ENCODE measurements around the gene DDX10.

The DDX10 gene

GRCh38 chr11:108975026-108975425, 310.2 kb downstream of the DDX10 start:
- ATAC-seq (ENCODE audit: insufficient read depth, low read depth): no peak
- H3K9me3 ChIP-seq (ENCODE audit: insufficient read depth, low read length, severe bottlenecking): no peaks in the 10 kb centered on the region
- TF ChIP-seq, protein P1, sequence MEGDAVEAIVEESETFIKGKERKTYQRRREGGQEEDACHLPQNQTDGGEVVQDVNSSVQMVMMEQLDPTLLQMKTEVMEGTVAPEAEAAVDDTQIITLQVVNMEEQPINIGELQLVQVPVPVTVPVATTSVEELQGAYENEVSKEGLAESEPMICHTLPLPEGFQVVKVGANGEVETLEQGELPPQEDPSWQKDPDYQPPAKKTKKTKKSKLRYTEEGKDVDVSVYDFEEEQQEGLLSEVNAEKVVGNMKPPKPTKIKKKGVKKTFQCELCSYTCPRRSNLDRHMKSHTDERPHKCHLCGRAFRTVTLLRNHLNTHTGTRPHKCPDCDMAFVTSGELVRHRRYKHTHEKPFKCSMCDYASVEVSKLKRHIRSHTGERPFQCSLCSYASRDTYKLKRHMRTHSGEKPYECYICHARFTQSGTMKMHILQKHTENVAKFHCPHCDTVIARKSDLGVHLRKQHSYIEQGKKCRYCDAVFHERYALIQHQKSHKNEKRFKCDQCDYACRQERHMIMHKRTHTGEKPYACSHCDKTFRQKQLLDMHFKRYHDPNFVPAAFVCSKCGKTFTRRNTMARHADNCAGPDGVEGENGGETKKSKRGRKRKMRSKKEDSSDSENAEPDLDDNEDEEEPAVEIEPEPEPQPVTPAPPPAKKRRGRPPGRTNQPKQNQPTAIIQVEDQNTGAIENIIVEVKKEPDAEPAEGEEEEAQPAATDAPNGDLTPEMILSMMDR (IDR thresholded peaks at IDR 0.05; ENCODE audit: borderline replicate concordance, extremely low read depth, low read length, poor library complexity, severe bottlenecking): no peak

GRCh38 chr11:108975641-108976071, 310.8 kb downstream of the DDX10 start:
- Histone ChIP-seq H3K79me2 (ENCODE audit: insufficient read depth, low read length) (no peaks in the 10 kb centered on the region), H3K27me3 (ENCODE audit: insufficient read depth, low read length, poor library complexity) (no peaks in the 10 kb centered on the region), H2AFZ (ENCODE audit: low read depth, low read length) (no peak overlapping the region), H3K9ac (ENCODE audit: low read depth, low read length) (no peak overlapping the region), H4K20me1 (ENCODE audit: insufficient read depth, low read length) (no peaks in the 10 kb centered on the region), H3K4me1 (ENCODE audit: insufficient read depth, low read length) (no peaks in the 10 kb centered on the region), H3K4me3 (ENCODE audit: low read depth in 1 of 2, low read length in 2 of 2) (no peak overlapping the region), H3K4me2 (ENCODE audit: insufficient read depth, low read length) (no peak overlapping the region), H3K36me3 (ENCODE audit: insufficient read depth, low read length) (no peaks in the 10 kb centered on the region), H3K27ac (ENCODE audit: low read length) (no peak overlapping the region), H3K9me3 (ENCODE audit: insufficient read depth, low read length, severe bottlenecking) (no peaks in the 10 kb centered on the region)
- TF ChIP-seq, protein P1 (IDR thresholded peaks at IDR 0.05; ENCODE audit: borderline replicate concordance, extremely low read depth, low read length, poor library complexity, severe bottlenecking): no peak
- no peak for TF ChIP-seq EZH2 (IDR thresholded peaks at IDR 0.05; ENCODE audit: borderline replicate concordance, low read depth, low read length, severe bottlenecking)
- DNase-seq: no peak
- ATAC-seq (ENCODE audit: insufficient read depth, low read depth): no peak

More at GRCh38 chr11:108975026-108975425, 310.2 kb downstream of the DDX10 start:
- Histone ChIP-seq H3K36me3 (ENCODE audit: insufficient read depth, low read length) (no peaks in the 10 kb centered on the region), H3K27me3 (ENCODE audit: insufficient read depth, low read length, poor library complexity) (no peaks in the 10 kb centered on the region), H3K4me3 (ENCODE audit: low read depth in 1 of 2, low read length in 2 of 2) (no peak overlapping the region), H2AFZ (ENCODE audit: low read depth, low read length) (no peak overlapping the region), H3K4me2 (ENCODE audit: insufficient read depth, low read length) (no peak overlapping the region), H3K4me1 (ENCODE audit: insufficient read depth, low read length) (no peaks in the 10 kb centered on the region), H4K20me1 (ENCODE audit: insufficient read depth, low read length) (no peaks in the 10 kb centered on the region), H3K79me2 (ENCODE audit: insufficient read depth, low read length) (no peaks in the 10 kb centered on the region), H3K9ac (ENCODE audit: low read depth, low read length) (no peak overlapping the region), H3K27ac (ENCODE audit: low read length) (no peak overlapping the region)
- DNase-seq: no peak

DNA sequence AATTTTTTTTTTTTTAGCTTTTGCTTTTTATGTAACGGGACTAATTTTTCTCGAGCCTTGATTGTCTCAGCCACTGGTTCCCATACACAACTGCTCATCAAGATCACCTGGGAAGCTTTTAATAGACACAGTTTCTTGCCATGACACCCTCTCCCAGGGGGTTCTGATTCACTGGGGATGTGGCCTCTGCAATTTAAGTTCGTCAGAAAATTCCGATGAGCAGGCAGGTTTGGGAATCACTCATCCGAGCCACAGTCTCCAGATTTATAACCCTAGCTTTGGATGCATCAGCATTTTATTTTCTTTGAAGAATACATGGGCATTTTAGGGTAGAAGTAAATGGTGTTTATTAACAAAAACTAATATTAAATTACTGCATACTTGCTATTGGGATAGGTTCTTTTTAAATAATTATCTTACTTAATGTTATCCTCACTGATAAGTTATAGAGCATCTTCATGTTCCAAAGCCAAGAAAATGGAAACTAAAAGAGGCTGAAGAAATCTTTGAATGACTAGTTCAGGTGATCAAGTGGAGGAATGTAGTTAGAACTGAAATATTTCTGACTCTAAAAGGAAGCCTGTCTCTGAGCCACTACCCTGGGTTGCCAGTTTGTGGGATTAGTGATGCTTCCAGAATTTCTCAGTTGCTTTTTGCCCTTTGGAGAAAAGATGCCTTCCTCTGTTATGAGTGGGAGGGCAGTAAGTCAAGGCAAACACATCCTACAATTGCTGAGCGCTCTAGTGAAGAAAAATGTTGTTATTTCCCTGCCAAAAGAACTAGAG, 319.0 kb downstream of the DDX10 start:
- H3K36me3 ChIP-seq (ENCODE audit: insufficient read depth, low read length): no peaks in the 10 kb centered on the region

More for the DNA sequence above, 319.0 kb downstream of the DDX10 start:
- H3K4me3 ChIP-seq (ENCODE audit: low read depth in 1 of 2, low read length in 2 of 2): no peak overlapping the region
- ATAC-seq (ENCODE audit: insufficient read depth, low read depth) (no peak), DNase-seq (no peak)
- H2AFZ ChIP-seq (ENCODE audit: low read depth, low read length): no peak overlapping the region
- H3K9me3 ChIP-seq (ENCODE audit: insufficient read depth, low read length, severe bottlenecking): no peaks in the 10 kb centered on the region
- H3K27ac ChIP-seq (ENCODE audit: low read length): no peak overlapping the region
- TF ChIP-seq EZH2 (IDR thresholded peaks at IDR 0.05; ENCODE audit: borderline replicate concordance, low read depth, low read length, severe bottlenecking): no peak
- TF ChIP-seq, protein P1 (IDR thresholded peaks at IDR 0.05; ENCODE audit: borderline replicate concordance, extremely low read depth, low read length, poor library complexity, severe bottlenecking): no peak
- H3K27me3 ChIP-seq (ENCODE audit: insufficient read depth, low read length, poor library complexity): peaks cover 3% of the 10 kb centered on the region
- no peaks in the 10 kb centered on the region for H3K79me2 ChIP-seq (ENCODE audit: insufficient read depth, low read length)
- H4K20me1 ChIP-seq (ENCODE audit: insufficient read depth, low read length): no peaks in the 10 kb centered on the region
- H3K4me1 ChIP-seq (ENCODE audit: insufficient read depth, low read length): no peaks in the 10 kb centered on the region
- H3K4me2 ChIP-seq (ENCODE audit: insufficient read depth, low read length): no peak overlapping the region
- no peak overlapping the region for H3K9ac ChIP-seq (ENCODE audit: low read depth, low read length)
